GM23338 (cell line): ENCODE data around the gene CALR. TPM values are rescaled to one million over a fixed set of nuclear protein-coding genes. Genes with fewer than 3 reads are reported as not detected.

Experiments used
- ATAC-seq: fragments of 200-7000 bp; cut with Tn5 transposase; 3 replicates; pipeline ENCODE4 v1.9.1; 2020
- DNase-seq: peaks from one replicate; pipeline ENCODE4 v3.0.0-alpha.2; 2015; ENCODE audit warnings: low spot score
- H2AFZ ChIP-seq: fragments of 200-600 bp; sonication (generic); 2 replicates; pipeline ENCODE4 v1.8.0; 2016; ENCODE audit warnings: antibody characterized with exemption, mild to moderate bottlenecking, moderate library complexity
- H3F3A ChIP-seq: fragments of 200-600 bp; sonication (generic); replicated peaks from 2 replicates; pipeline ENCODE4 v1.8.0; 2017; ENCODE audit warnings: antibody characterized with exemption, mixed run types, low read depth
- H3K27ac ChIP-seq: fragments of 200-600 bp; sonication (generic); 2 replicates; pipeline ENCODE4 v1.6.1; 2016; ENCODE audit warnings: low read depth
- H3K27me3 ChIP-seq: fragments of 200-600 bp; sonication (generic); 2 replicates; pipeline ENCODE4 v1.8.0; 2016; ENCODE audit warnings: mild to moderate bottlenecking, mixed run types, moderate library complexity; ENCODE audit not compliant: insufficient read depth
- H3K36me3 ChIP-seq: fragments of 200-600 bp; sonication (generic); 2 replicates; pipeline ENCODE4 v1.8.0; 2016; ENCODE audit warnings: mild to moderate bottlenecking; ENCODE audit not compliant: insufficient read depth
- H3K4me1 ChIP-seq: fragments of 200-600 bp; sonication (generic); 2 replicates; pipeline ENCODE4 v1.8.0; 2016; ENCODE audit warnings: mild to moderate bottlenecking, moderate library complexity; ENCODE audit not compliant: insufficient read depth
- H3K4me2 ChIP-seq: fragments of 200-600 bp; sonication (generic); 2 replicates; pipeline ENCODE4 v1.7.1; 2017; ENCODE audit warnings: mixed run types
- H3K4me3 ChIP-seq: fragments of 200-600 bp; sonication (generic); 2 replicates; pipeline ENCODE4 v1.6.1; 2016; ENCODE audit warnings: mixed run types
- H3K79me2 ChIP-seq: fragments of 200-600 bp; sonication (generic); replicated peaks from 2 replicates; pipeline ENCODE4 v1.8.0; 2017; ENCODE audit warnings: mild to moderate bottlenecking; ENCODE audit not compliant: insufficient read depth
- H3K9me2 ChIP-seq: fragments of 200-600 bp; sonication (generic); 2 replicates; pipeline ENCODE4 v1.8.0; 2017; ENCODE audit not compliant: insufficient read depth
- H4K20me1 ChIP-seq: fragments of 200-600 bp; sonication (generic); replicated peaks from 2 replicates; pipeline ENCODE4 v1.8.0; 2017; ENCODE audit warnings: mild to moderate bottlenecking; ENCODE audit not compliant: insufficient read depth
- H3K27ac Mint-ChIP-seq: 2 replicates; pipeline ENCODE4 v1.8.0; 2020; ENCODE audit warnings: inconsistent platforms, mild to moderate bottlenecking, moderate library complexity, mixed read lengths
- H3K27me3 Mint-ChIP-seq: 3 replicates; pipeline ENCODE4 v1.8.0; 2022; ENCODE audit warnings: low read depth, mild to moderate bottlenecking, moderate library complexity, mixed read lengths, inconsistent platforms; ENCODE audit not compliant: insufficient read depth, poor library complexity
- H3K36me3 Mint-ChIP-seq: 3 replicates; pipeline ENCODE4 v1.8.0; 2021; ENCODE audit warnings: low read depth, mild to moderate bottlenecking, inconsistent platforms, moderate library complexity, mixed read lengths
- H3K4me1 Mint-ChIP-seq: 3 replicates; pipeline ENCODE4 v1.8.0; 2020; ENCODE audit warnings: mild to moderate bottlenecking, inconsistent platforms, mixed read lengths
- H3K4me3 Mint-ChIP-seq: 3 replicates; pipeline ENCODE4 v1.8.0; 2021; ENCODE audit warnings: moderate library complexity, mild to moderate bottlenecking, inconsistent platforms, mixed read lengths
- H3K9me3 Mint-ChIP-seq: 3 replicates; pipeline ENCODE4 v1.8.0; 2020; ENCODE audit warnings: moderate library complexity, mild to moderate bottlenecking, inconsistent platforms, mixed read lengths
- CREB1 ChIP-seq: fragments of 250-450 bp; sonication (Bioruptor Pico); IDR thresholded peaks from 2 replicates; pipeline ENCODE4 v1.5.0; 2020; ENCODE audit warnings: low read depth, mild to moderate bottlenecking, moderate library complexity
- CTCF ChIP-seq, 2 experiments: fragments of 200-600 bp in 1 of 2; sonication (generic) in 1 of 2; conservative IDR thresholded peaks; 2 replicates each; pipeline versions ENCODE4 v1.5.1 to v1.6.1; 2016 to 2017; ENCODE audit warnings: antibody characterized with exemption in 2 of 2, low read depth in 2 of 2, mild to moderate bottlenecking in 2 of 2, moderate library complexity in 1 of 2
- ETS1 ChIP-seq: IDR thresholded peaks from 2 replicates; pipeline ENCODE4 v1.6.1; 2016; ENCODE audit warnings: antibody characterized with exemption
- EZH2 ChIP-seq: fragments of 200-600 bp; sonication (generic); IDR thresholded peaks from one replicate; pipeline ENCODE4 v1.8.0; 2017; ENCODE audit warnings: antibody characterized with exemption, mild to moderate bottlenecking, low read depth; ENCODE audit not compliant: unreplicated experiment
- EZH2phosphoT487 ChIP-seq: fragments of 200-600 bp; sonication (generic); IDR thresholded peaks from one replicate; pipeline ENCODE4 v1.8.1; 2018; ENCODE audit warnings: antibody characterized with exemption; ENCODE audit not compliant: unreplicated experiment
- JUNB ChIP-seq: IDR thresholded peaks from one replicate; pipeline ENCODE4 v1.6.1; 2016; ENCODE audit warnings: antibody characterized with exemption; ENCODE audit not compliant: unreplicated experiment
- NANOG ChIP-seq: IDR thresholded peaks from 2 replicates; pipeline ENCODE4 v1.6.1; 2016; ENCODE audit warnings: antibody characterized with exemption, borderline replicate concordance
- POLR2AphosphoS5 ChIP-seq: IDR thresholded peaks from 2 replicates; pipeline ENCODE4 v1.6.1; 2016; ENCODE audit warnings: antibody characterized with exemption, low read depth
- REST ChIP-seq: IDR thresholded peaks from one replicate; pipeline ENCODE4 v1.6.1; 2018; ENCODE audit warnings: antibody characterized with exemption; ENCODE audit not compliant: unreplicated experiment
- STAT1 ChIP-seq: IDR thresholded peaks from one replicate; pipeline ENCODE4 v1.6.1; 2016; ENCODE audit warnings: antibody characterized with exemption; ENCODE audit not compliant: unreplicated experiment
- ZNF114 ChIP-seq: fragments of 250-450 bp; sonication (Bioruptor Pico); IDR thresholded peaks from 2 replicates; pipeline ENCODE4 v1.5.0; 2020; ENCODE audit warnings: mild to moderate bottlenecking, moderate library complexity
- ZNF331 ChIP-seq: fragments of 250-450 bp; sonication (Bioruptor Pico); IDR thresholded peaks from 2 replicates; pipeline ENCODE4 v1.5.0; 2020; ENCODE audit warnings: low read depth, mild to moderate bottlenecking, moderate library complexity
- ZNF462 ChIP-seq: fragments of 250-450 bp; sonication (Bioruptor Pico); IDR thresholded peaks from 2 replicates; pipeline ENCODE4 v1.5.0; 2020; ENCODE audit warnings: mild to moderate bottlenecking, moderate library complexity
- polyA plus RNA-seq: library from polyadenylated mRNA; unstranded; fragments of >200 nt; fragmentation: Nextera tagmentation; extraction: Ambion mirVana; gene quantifications from 2 replicates; pipeline ENCODE4 v1.2.1, GENCODE V29; 2016
- total RNA-seq: library from RNA; depleted of rRNA; stranded (reverse); fragments of >200 nt; shearing (Covaris generic); gene quantifications from 2 replicates; pipeline ENCODE4 v1.2.3, GENCODE V29; 2014

The CALR gene
- total and polyA plus RNA-seq, 2 experiments from 2014 or later: 760 to 1,131 TPM

GRCh38 chr19:12944104-12944674 is 5.8 kb downstream of the CALR start:
- no peak for ATAC-seq
- Histone ChIP-seq H3K79me2 (peaks cover 43% of the 10 kb centered on the region), H2AFZ (no peak overlapping the region), H3K36me3 (peaks cover 59% of the 10 kb centered on the region), H3K4me1 (peaks cover 26% of the 10 kb centered on the region), H3K27me3 (no peaks in the 10 kb centered on the region), H3K27ac (peak overlapping the region; percentile 93), H3K9me2 (no peaks in the 10 kb centered on the region), H4K20me1 (peaks cover 39% of the 10 kb centered on the region), H3K4me2 (no peak overlapping the region), H3K4me3 (no peak overlapping the region), H3F3A (peaks cover 68% of the 10 kb centered on the region)
- H3K4me3 Mint-ChIP-seq: no peak overlapping the region
- no peaks in the 10 kb centered on the region; the same call in 2 of the 3 replicates for H3K9me3 Mint-ChIP-seq
- no peak for DNase-seq
- TF ChIP-seq ZNF331 (CRISPR knock-in tag) (no peak), ZNF462 (CRISPR knock-in tag) (no peak), NANOG (no peak), JUNB (no peak), EZH2phosphoT487 (no peak), CREB1 (CRISPR knock-in tag) (no peak), ZNF114 (no peak), EZH2 (no peak), STAT1 (no peak), POLR2AphosphoS5 (no peak), REST (no peak), ETS1 (no peak), CTCF (conservative IDR thresholded peaks at IDR 0.05; ENCODE audit: low read depth in 2 of 2) (no peak)
- H3K27ac Mint-ChIP-seq: no peak overlapping the region
- peaks cover 24% of the 10 kb centered on the region for H3K27me3 Mint-ChIP-seq
- peaks cover 88% of the 10 kb centered on the region for H3K36me3 Mint-ChIP-seq
- H3K4me1 Mint-ChIP-seq: peaks cover 28% of the 10 kb centered on the region
